ENCODE measurements around the gene MEGF6.

- TF ChIP-seq CTCF (IDR thresholded peaks at IDR 0.05; ENCODE audit: poor library complexity) (no peak), EZH2 (IDR thresholded peaks at IDR 0.05; ENCODE audit: borderline replicate concordance) (no peak)
Observed at GRCh38 chr1:3638676-3639075, 27.4 kb upstream of the MEGF6 start.

Measured in hepatocyte (in vitro differentiated cells).